ENCODE results near the gene NOMO2.
"Not testable (repeated sequence)": the region's sequence is repeated elsewhere in the genome, so short reads cannot be mapped to it uniquely, and the experiment has no call there.

NOMO2 gene

GRCh38 chr16:18561727-18562314 is at the start of gene NOMO2:
Gene NOMO2, minus strand, starts transcription at chr16:18562097. Its CDS starts 57 bp downstream, at chr16:18562040.
- not testable (repeated sequence) for DNase-seq

- DNase-seq: not testable (repeated sequence)
Observed at GRCh38 chr16:18610147-18610803, 48.4 kb upstream of the NOMO2 start.

GRCh38 chr16:18608271-18608670 is 46.4 kb upstream of the NOMO2 start:
- DNase-seq: not testable (repeated sequence)

- DNase-seq: not testable (repeated sequence)
Observed at GRCh38 chr16:18603572-18604246, 41.8 kb upstream of the NOMO2 start.

GRCh38 chr16:18598582-18598981 is 36.7 kb upstream of the NOMO2 start:
- DNase-seq: not testable (repeated sequence)

GRCh38 chr16:18597734-18598133 is 35.8 kb upstream of the NOMO2 start:
- DNase-seq: peak; percentile 17

GRCh38 chr16:18597319-18597718 is 35.4 kb upstream of the NOMO2 start:
- peak; percentile 5 for DNase-seq

GRCh38 chr16:18595796-18596195 is 33.9 kb upstream of the NOMO2 start:
- DNase-seq: not testable (repeated sequence)

GRCh38 chr16:18594880-18595279 is 33.0 kb upstream of the NOMO2 start:
- not testable (repeated sequence) for DNase-seq

- DNase-seq: not testable (repeated sequence)
Observed at GRCh38 chr16:18593904-18594303, 32.0 kb upstream of the NOMO2 start.

- DNase-seq: not testable (repeated sequence)
Observed at GRCh38 chr16:18592982-18593381, 31.1 kb upstream of the NOMO2 start.

GRCh38 chr16:18591908-18592307 is 30.0 kb upstream of the NOMO2 start:
- not testable (repeated sequence) for DNase-seq

- DNase-seq: not testable (repeated sequence)
Observed at GRCh38 chr16:18591441-18591840, 29.5 kb upstream of the NOMO2 start.

GRCh38 chr16:18589806-18590205 is 27.9 kb upstream of the NOMO2 start:
- not testable (repeated sequence) for DNase-seq

GRCh38 chr16:18586560-18587540 is 25.0 kb upstream of the NOMO2 start:
- not testable (repeated sequence) for DNase-seq

GRCh38 chr16:18585789-18586188 is 23.9 kb upstream of the NOMO2 start:
- not testable (repeated sequence) for DNase-seq

GRCh38 chr16:18582902-18583301 is 21.0 kb upstream of the NOMO2 start:
- DNase-seq: no peak

- DNase-seq: not testable (repeated sequence)
Observed at GRCh38 chr16:18580396-18580795, 18.5 kb upstream of the NOMO2 start.

- DNase-seq: not testable (repeated sequence)
Observed at GRCh38 chr16:18579261-18579660, 17.4 kb upstream of the NOMO2 start.

GRCh38 chr16:18577942-18578341 is 16.0 kb upstream of the NOMO2 start:
- DNase-seq: not testable (repeated sequence)

GRCh38 chr16:18575945-18576344 is 14.0 kb upstream of the NOMO2 start:
- DNase-seq: not testable (repeated sequence)

GRCh38 chr16:18575298-18575917 is 13.5 kb upstream of the NOMO2 start:
- not testable (repeated sequence) for DNase-seq
